GM21526 (cell line): ENCODE measurements around the gene FAM219B.

ENCODE experiments used
- ATAC-seq: cut with Tn5 transposase; IDR thresholded peaks from one replicate; pipeline ENCODE4 v1.9.1; 2021; ENCODE audit warnings: moderate library complexity; ENCODE audit not compliant: unreplicated experiment, low FRiP score

The FAM219B gene

GRCh38 chr15:74854453-74855022, 52.1 kb downstream of the FAM219B start:
- no peak for ATAC-seq

GRCh38 chr15:74851960-74852359, 54.7 kb downstream of the FAM219B start:
- ATAC-seq = no peak

- no peak for ATAC-seq
Measured at GRCh38 chr15:74850393-74850792, 56.3 kb downstream of the FAM219B start.
